Type B pancreatic cell (in vitro differentiated cells): Measurements from ENCODE around the gene TMEM150A. TPM values are rescaled to one million over a fixed set of nuclear protein-coding genes. Genes with fewer than 3 reads are reported as not detected.
A peak's percentile ranks its signal among the peaks of the same experiment; 100 is the strongest.
"Not testable (repeated sequence)": the region's sequence is repeated elsewhere in the genome, so short reads cannot be mapped to it uniquely, and the experiment has no call there.

Experiments used
- DNase-seq: peaks from one replicate; pipeline ENCODE4 v3.0.0; 2021; ENCODE audit warnings: mixed read lengths; ENCODE audit not compliant: unreplicated experiment; ENCODE audit errors: extremely low spot score
- H3K27ac Mint-ChIP-seq: 2 replicates; pipeline ENCODE4 v1.8.0; 2021; ENCODE audit warnings: mild to moderate bottlenecking, mixed read lengths
- H3K27me3 Mint-ChIP-seq: 2 replicates; pipeline ENCODE4 v1.8.0; 2021; ENCODE audit warnings: mixed read lengths
- H3K36me3 Mint-ChIP-seq: 2 replicates; pipeline ENCODE4 v1.8.0; 2021; ENCODE audit warnings: mixed read lengths
- H3K4me1 Mint-ChIP-seq: one replicate; pipeline ENCODE4 v1.8.0; 2021; ENCODE audit warnings: mixed read lengths; ENCODE audit not compliant: unreplicated experiment
- H3K4me3 Mint-ChIP-seq: 2 replicates; pipeline ENCODE4 v1.8.0; 2021; ENCODE audit warnings: mild to moderate bottlenecking, mixed read lengths
- H3K9me3 Mint-ChIP-seq: 2 replicates; pipeline ENCODE4 v1.8.0; 2021; ENCODE audit warnings: mixed read lengths
- total RNA-seq: library from RNA; stranded (reverse); gene quantifications from 2 replicates; pipeline ENCODE4 v1.2.1, GENCODE V29; 2021; ENCODE audit warnings: low replicate concordance
- TF ChIP-seq, protein P1 (sequence below): fragments of 200-600 bp; sonication (generic); conservative IDR thresholded peaks from 2 replicates; pipeline ENCODE4 v1.5.0; 2021; ENCODE audit warnings: antibody characterized with exemption, mild to moderate bottlenecking

TMEM150A gene
- total RNA-seq, 1 donor from 2014 or later, result 19.8 TPM

DNA sequence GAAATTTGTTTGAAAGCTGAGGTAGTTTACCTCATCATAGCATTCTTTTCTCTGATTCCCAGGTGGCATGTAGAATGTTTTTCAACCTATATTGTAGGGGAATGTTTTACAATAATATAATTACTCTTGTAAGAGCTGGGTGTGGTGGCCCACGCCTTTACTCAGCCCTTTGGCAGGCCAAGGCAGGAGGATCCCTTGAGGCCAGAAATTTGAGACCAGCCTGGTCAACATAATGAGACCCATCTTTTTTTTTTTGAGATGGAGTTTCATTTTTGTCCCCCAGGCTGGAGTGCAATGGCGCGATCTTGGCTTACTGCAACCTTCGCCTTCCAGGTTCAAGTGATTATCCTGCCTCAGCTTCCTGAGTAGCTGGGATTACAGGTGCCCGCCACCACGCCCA lies 17.1 kb upstream of the TMEM150A start:
- no peaks in the 10 kb centered on the region for H3K9me3 Mint-ChIP-seq
- peak overlapping the region; percentile 61 for H3K27ac Mint-ChIP-seq
- TF ChIP-seq, protein P1, sequence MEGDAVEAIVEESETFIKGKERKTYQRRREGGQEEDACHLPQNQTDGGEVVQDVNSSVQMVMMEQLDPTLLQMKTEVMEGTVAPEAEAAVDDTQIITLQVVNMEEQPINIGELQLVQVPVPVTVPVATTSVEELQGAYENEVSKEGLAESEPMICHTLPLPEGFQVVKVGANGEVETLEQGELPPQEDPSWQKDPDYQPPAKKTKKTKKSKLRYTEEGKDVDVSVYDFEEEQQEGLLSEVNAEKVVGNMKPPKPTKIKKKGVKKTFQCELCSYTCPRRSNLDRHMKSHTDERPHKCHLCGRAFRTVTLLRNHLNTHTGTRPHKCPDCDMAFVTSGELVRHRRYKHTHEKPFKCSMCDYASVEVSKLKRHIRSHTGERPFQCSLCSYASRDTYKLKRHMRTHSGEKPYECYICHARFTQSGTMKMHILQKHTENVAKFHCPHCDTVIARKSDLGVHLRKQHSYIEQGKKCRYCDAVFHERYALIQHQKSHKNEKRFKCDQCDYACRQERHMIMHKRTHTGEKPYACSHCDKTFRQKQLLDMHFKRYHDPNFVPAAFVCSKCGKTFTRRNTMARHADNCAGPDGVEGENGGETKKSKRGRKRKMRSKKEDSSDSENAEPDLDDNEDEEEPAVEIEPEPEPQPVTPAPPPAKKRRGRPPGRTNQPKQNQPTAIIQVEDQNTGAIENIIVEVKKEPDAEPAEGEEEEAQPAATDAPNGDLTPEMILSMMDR, result no peak
- DNase-seq, result no peak
- peaks cover 11% of the 10 kb centered on the region for H3K4me1 Mint-ChIP-seq
- peak overlapping the region; percentile 59 for H3K4me3 Mint-ChIP-seq
- no peaks in the 10 kb centered on the region for H3K27me3 Mint-ChIP-seq
- peaks cover 20% of the 10 kb centered on the region for H3K36me3 Mint-ChIP-seq

DNA sequence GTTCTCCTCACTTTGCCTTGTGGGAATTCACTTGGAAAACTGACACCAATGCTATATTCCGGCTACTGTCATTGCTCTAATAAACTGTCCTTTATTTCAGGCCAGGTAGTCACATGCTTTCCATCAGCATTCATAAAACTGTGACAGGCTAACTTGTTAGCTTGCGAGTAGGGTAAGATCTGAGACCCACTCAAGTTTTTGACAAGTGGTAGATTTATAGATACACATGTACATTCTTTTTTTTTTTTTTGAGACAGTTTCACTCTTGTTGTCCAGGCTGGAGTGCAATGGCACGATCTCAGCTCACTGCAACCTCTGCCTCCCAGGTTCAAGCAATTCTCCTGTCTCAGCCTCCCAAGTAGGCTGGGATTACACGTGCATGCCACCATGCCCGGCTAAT lies 15.2 kb upstream of the TMEM150A start:
- H3K4me3 Mint-ChIP-seq, result peak overlapping the region; percentile 96
- not testable (repeated sequence) for H3K27me3 Mint-ChIP-seq, DNase-seq, H3K9me3 Mint-ChIP-seq
- peak overlapping the region; percentile 75 for H3K27ac Mint-ChIP-seq
- peaks cover 12% of the 10 kb centered on the region for H3K36me3 Mint-ChIP-seq
- H3K4me1 Mint-ChIP-seq, result peaks cover 11% of the 10 kb centered on the region

DNA sequence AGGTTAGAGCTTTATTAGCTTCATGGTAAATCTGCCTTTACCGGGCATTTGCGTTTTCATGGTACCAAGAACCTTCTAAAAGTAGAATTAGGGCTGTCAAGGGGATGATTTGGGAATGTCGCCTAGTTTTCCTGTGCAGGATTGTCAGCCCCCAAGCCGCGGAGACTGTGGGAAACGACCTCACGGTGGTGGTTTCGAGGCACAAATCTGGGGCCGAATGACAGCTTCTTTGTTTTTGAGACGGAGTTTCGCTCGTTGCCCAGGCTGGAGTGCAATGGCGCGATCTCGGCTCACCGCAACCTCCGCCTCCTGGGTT lies 12.9 kb upstream of the TMEM150A start:
- Mint-ChIP-seq H3K4me1 (peaks cover 11% of the 10 kb centered on the region), H3K27ac (no peak overlapping the region), H3K4me3 (no peak overlapping the region), H3K36me3 (peaks cover 6% of the 10 kb centered on the region), H3K27me3 (no peaks in the 10 kb centered on the region), H3K9me3 (no peaks in the 10 kb centered on the region)
- no peak for DNase-seq
- TF ChIP-seq, protein P1, result no peak

DNA sequence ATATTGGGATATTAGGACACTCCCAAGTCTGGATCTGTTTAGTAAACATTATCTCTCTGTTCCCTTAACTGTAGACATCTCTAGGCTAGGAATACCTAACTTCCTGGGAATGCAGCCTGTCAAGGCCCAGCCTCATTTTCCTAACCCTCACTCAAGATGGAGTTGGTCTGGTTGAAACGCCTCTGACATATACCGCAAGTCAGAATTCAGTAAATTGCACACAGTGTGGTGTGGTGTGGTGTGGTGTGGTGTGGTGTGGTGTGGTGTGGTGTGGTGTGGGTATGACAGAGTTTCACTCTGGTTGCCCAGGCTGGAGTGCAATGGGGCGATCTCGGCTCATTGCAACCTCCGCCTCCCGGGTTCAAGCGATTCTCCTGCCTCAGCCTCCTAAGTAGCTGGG lies 12.3 kb upstream of the TMEM150A start:
- H3K9me3 Mint-ChIP-seq, H3K27ac Mint-ChIP-seq, H3K36me3 Mint-ChIP-seq, DNase-seq, H3K27me3 Mint-ChIP-seq: not testable (repeated sequence)
- Mint-ChIP-seq H3K4me3 (peak overlapping the region; percentile 67), H3K4me1 (peaks cover 11% of the 10 kb centered on the region)

DNA sequence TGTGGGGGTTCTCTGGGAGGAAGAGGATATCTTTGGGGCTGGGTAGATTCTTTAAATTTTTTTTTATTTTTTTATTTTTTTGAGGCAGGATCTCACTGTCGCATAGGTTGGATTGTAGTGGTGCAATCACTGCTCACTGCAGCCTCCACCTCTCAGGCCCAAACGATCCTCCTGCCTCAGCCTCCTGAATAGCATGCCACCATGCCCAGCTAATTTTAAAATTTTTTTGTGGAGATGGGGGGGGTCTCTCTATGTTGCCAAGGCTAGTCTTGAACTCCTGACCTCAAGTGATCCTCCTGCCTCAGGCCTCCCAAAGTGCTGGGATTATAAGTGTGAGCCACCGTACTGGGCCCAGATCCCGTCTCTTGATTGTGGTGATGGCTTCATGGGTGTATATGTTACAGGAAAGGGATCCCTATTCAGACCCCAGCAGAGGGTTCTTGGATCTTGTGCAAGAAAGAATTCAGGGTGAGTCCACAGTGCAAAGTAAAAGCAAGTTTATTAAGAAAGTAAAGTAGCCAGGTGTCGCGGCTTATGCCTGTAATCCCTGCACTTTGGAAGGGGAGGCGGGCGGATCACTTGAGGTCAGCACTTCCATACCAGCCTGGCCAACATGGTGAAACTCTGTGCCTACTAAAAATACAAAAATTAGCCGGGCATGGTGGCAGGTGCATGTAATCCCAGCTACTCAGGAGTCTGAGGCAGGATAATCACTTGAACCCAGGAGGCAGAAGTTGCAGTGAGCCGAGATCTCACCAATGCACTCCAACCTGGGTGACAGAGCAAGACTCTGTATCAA lies 11.4 kb upstream of the TMEM150A start:
- no peaks in the 10 kb centered on the region for H3K9me3 Mint-ChIP-seq
- no peak for DNase-seq
- H3K36me3 Mint-ChIP-seq, result peaks cover 6% of the 10 kb centered on the region
- H3K27me3 Mint-ChIP-seq, result no peaks in the 10 kb centered on the region
- H3K4me1 Mint-ChIP-seq, result peaks cover 6% of the 10 kb centered on the region
- peak overlapping the region; percentile 60 for H3K4me3 Mint-ChIP-seq
- TF ChIP-seq, protein P1, result no peak
- H3K27ac Mint-ChIP-seq, result peak overlapping the region; percentile 50

DNA sequence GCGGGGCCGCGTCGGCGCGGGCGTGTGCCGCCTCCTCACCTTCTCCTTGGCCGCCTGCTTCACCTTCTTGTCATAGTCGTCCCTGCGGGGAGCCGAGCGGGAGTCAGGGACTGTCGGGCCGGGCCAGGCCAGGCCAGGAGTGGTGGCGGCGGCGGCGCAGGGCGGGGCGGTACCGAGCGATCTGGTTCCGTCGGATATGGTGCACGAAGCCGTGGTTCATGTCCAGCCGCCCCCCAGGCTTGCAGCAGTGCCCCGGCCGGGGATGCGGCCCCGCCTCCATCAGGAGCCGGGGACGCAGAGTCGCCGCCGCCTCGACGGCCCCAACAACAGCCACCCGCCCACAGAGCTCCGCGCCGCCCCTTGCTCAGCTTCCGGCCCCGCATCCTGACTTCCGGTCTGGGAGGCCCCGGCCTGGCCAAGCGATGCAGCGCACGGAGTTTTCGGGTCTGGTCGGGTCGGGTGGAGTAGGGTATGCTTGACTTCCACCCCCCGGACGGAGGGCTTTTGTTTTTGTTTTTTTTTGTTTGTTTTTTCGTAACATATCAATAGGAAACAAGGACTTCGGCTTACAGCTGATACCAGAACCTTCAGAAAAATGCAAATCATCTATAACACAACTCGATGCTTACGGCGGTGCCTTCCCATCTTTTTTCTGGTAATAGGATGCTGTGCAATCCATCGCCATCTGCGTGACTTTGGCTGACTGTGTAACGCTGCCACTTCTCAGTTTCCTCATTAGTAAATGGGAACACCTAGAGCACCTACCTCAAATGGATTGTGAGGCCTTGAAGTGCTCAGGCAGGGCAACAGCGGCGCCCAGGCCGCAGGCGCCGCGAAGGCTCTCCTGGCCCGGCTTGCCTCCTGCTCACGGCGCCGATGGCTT lies 9.4 kb upstream of the TMEM150A start, which contains the start of gene C2orf68:
C2orf68 (minus strand) TSS at position 362 of the 883 bp plus-strand sequence; CDS start at position 280, 82 bp downstream.
- Mint-ChIP-seq H3K9me3 (no peaks in the 10 kb centered on the region), H3K27me3 (no peaks in the 10 kb centered on the region), H3K4me3 (peak within 1 kb of the TSS; percentile 96), H3K36me3 (peaks cover 11% of the 10 kb centered on the region), H3K27ac (peak within 1 kb of the TSS; percentile 89), H3K4me1 (no peaks in the 10 kb centered on the region)
- peak; percentile 91 for DNase-seq
- TF ChIP-seq, protein P1, result no peak
